Measurements from ENCODE around the gene UBE2S. TPM values are rescaled to one million over a fixed set of nuclear protein-coding genes. Genes with fewer than 3 reads are reported as not detected.
A peak's percentile ranks its signal among the peaks of the same experiment; 100 is the strongest.
"Not testable (repeated sequence)": the region's sequence is repeated elsewhere in the genome, so short reads cannot be mapped to it uniquely, and the experiment has no call there.

UBE2S gene
- total RNA-seq, 1 experiment from 2014 or later: 440 TPM

GRCh38 chr19:55442372-55442961 is 34.9 kb upstream of the UBE2S start:
- no peak for DNase-seq
- H3K27me3 ChIP-seq: peaks cover 63% of the 10 kb centered on the region
- H3K9me3 ChIP-seq: no peaks in the 10 kb centered on the region
- H3K36me3 ChIP-seq: no peaks in the 10 kb centered on the region
- no peak overlapping the region for H3K4me3 ChIP-seq

GRCh38 chr19:55441692-55442321 is 34.2 kb upstream of the UBE2S start:
- no peak for DNase-seq
- Histone ChIP-seq H3K27me3 (peaks cover 65% of the 10 kb centered on the region), H3K36me3 (no peaks in the 10 kb centered on the region), H3K4me3 (no peak overlapping the region), H3K9me3 (no peaks in the 10 kb centered on the region)

- Histone ChIP-seq H3K27me3 (peaks cover 66% of the 10 kb centered on the region), H3K4me3 (no peak overlapping the region), H3K36me3 (no peaks in the 10 kb centered on the region), H3K9me3 (no peaks in the 10 kb centered on the region)
- DNase-seq: no peak
Observed at GRCh38 chr19:55441319-55441691, 33.7 kb upstream of the UBE2S start.

GRCh38 chr19:55440411-55441105 is 33.0 kb upstream of the UBE2S start:
- no peak for DNase-seq
- no peaks in the 10 kb centered on the region for H3K36me3 ChIP-seq
- no peak overlapping the region for H3K4me3 ChIP-seq
- peaks cover 63% of the 10 kb centered on the region for H3K27me3 ChIP-seq
- no peaks in the 10 kb centered on the region for H3K9me3 ChIP-seq

- DNase-seq: no peak
- Histone ChIP-seq H3K27me3 (peaks cover 48% of the 10 kb centered on the region), H3K36me3 (no peaks in the 10 kb centered on the region), H3K9me3 (no peaks in the 10 kb centered on the region), H3K4me3 (no peak overlapping the region)
Observed at GRCh38 chr19:55439052-55439451, 31.5 kb upstream of the UBE2S start.

GRCh38 chr19:55437410-55437809 is 29.8 kb upstream of the UBE2S start:
- DNase-seq: peak; percentile 67

GRCh38 chr19:55436847-55437246 is 29.3 kb upstream of the UBE2S start:
- DNase-seq: no peak
- H3K36me3 ChIP-seq: no peaks in the 10 kb centered on the region
- H3K9me3 ChIP-seq: no peaks in the 10 kb centered on the region
- no peak overlapping the region for H3K4me3 ChIP-seq
- peaks cover 35% of the 10 kb centered on the region for H3K27me3 ChIP-seq

More at GRCh38 chr19:55437410-55437809, 29.8 kb upstream of the UBE2S start:
- H3K9me3 ChIP-seq: no peaks in the 10 kb centered on the region
- H3K4me3 ChIP-seq: no peak overlapping the region
- no peaks in the 10 kb centered on the region for H3K36me3 ChIP-seq
- peaks cover 38% of the 10 kb centered on the region for H3K27me3 ChIP-seq

GRCh38 chr19:55435020-55435419 is 27.4 kb upstream of the UBE2S start:
- H3K27me3 ChIP-seq: peaks cover 19% of the 10 kb centered on the region
- H3K9me3 ChIP-seq: no peaks in the 10 kb centered on the region
- H3K4me3 ChIP-seq: no peak overlapping the region
- H3K36me3 ChIP-seq: no peaks in the 10 kb centered on the region
- DNase-seq: no peak

GRCh38 chr19:55434356-55434919 is 26.9 kb upstream of the UBE2S start:
- Histone ChIP-seq H3K9me3 (no peaks in the 10 kb centered on the region), H3K4me3 (no peak overlapping the region), H3K27me3 (peaks cover 19% of the 10 kb centered on the region), H3K36me3 (no peaks in the 10 kb centered on the region)
- DNase-seq: no peak

GRCh38 chr19:55433292-55433691 is 25.7 kb upstream of the UBE2S start:
- Histone ChIP-seq H3K36me3 (no peaks in the 10 kb centered on the region), H3K27me3 (peaks cover 16% of the 10 kb centered on the region), H3K9me3 (no peaks in the 10 kb centered on the region), H3K4me3 (no peak overlapping the region)
- no peak for DNase-seq

GRCh38 chr19:55432241-55432959 is 24.8 kb upstream of the UBE2S start:
- Histone ChIP-seq H3K4me3 (no peak overlapping the region), H3K27me3 (peaks cover 14% of the 10 kb centered on the region), H3K9me3 (no peaks in the 10 kb centered on the region), H3K36me3 (no peaks in the 10 kb centered on the region)
- DNase-seq: no peak

- Histone ChIP-seq H3K4me3 (no peak overlapping the region), H3K36me3 (no peaks in the 10 kb centered on the region), H3K9me3 (no peaks in the 10 kb centered on the region), H3K27me3 (peaks cover 6% of the 10 kb centered on the region; the same call in 1 of the 2 replicates)
- no peak for DNase-seq
Observed at GRCh38 chr19:55431183-55431582, 23.6 kb upstream of the UBE2S start.

GRCh38 chr19:55426042-55426441 is 18.5 kb upstream of the UBE2S start:
- Histone ChIP-seq H3K27me3 (peaks cover 9% of the 10 kb centered on the region; the same call in 1 of the 2 replicates), H3K36me3 (no peaks in the 10 kb centered on the region), H3K4me3 (no peak overlapping the region), H3K9me3 (no peaks in the 10 kb centered on the region)
- no peak for DNase-seq

GRCh38 chr19:55424518-55424917 is 16.9 kb upstream of the UBE2S start:
- Histone ChIP-seq H3K9me3 (no peaks in the 10 kb centered on the region), H3K4me3 (no peak overlapping the region), H3K27me3 (peaks cover 9% of the 10 kb centered on the region; the same call in 1 of the 2 replicates), H3K36me3 (no peaks in the 10 kb centered on the region)
- no peak for DNase-seq

- no peak for DNase-seq
- Histone ChIP-seq H3K36me3 (no peaks in the 10 kb centered on the region), H3K4me3 (no peak overlapping the region), H3K27me3 (peaks cover 9% of the 10 kb centered on the region; the same call in 1 of the 2 replicates), H3K9me3 (no peaks in the 10 kb centered on the region)
Observed at GRCh38 chr19:55423225-55424005, 15.8 kb upstream of the UBE2S start.

- DNase-seq, H3K9me3 ChIP-seq, H3K27me3 ChIP-seq, H3K4me3 ChIP-seq, H3K36me3 ChIP-seq: not testable (repeated sequence)
Observed at GRCh38 chr19:55421281-55421680, 13.7 kb upstream of the UBE2S start.
